Body of pancreas (tissue), 4 donors: ENCODE data around the gene UBN1.

ENCODE experiments used
- CTCF ChIP-seq, 7 experiments: fragments of 450-650 bp in 4 of 7; fragments of 200-600 bp in 3 of 7; sonication (generic) in 3 of 7; IDR thresholded peaks; one replicate each; pipeline ENCODE4 v1.5.1; 2016 to 2019; ENCODE audit warnings: antibody characterized with exemption in 7 of 7
- POLR2A ChIP-seq, 3 donors: fragments of 450-650 bp; IDR thresholded peaks; one replicate each; pipeline ENCODE4 v1.6.1; 2016; ENCODE audit warnings: antibody characterized with exemption in 3 of 3, mild to moderate bottlenecking in 2 of 3

DNA sequence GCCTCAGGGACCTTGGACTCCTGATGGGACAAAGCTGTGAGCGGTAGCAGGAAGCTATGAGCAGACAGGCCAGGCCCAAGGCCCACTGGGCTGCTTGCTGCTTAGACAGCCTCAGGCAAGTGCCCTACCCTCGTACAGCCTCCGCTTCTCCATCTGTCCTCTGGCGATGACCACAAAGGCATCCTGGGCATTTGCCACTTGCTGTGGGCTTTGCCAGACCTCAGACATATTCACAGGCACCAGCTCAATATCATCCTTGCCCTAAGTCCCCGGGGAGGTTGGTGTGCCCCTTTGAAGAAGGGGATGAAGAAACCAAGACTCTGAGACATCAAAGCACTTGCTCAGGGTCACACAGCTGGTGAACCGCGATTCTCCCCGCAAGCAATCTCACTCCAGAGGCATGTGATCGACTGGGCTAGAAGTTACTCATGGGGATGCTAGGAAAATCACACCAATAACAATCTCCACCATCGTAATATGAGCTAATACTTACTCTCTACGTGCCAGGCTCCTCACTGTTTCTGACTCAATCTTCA is 68.0 kb downstream of the UBN1 start:
- TF ChIP-seq POLR2A (IDR thresholded peaks at IDR 0.05) (no peak), CTCF (IDR thresholded peaks at IDR 0.05) (no peak)
